Breast epithelium (tissue), 4 donors: ENCODE measurements around the gene AP1S3. TPM values are rescaled to one million over a fixed set of nuclear protein-coding genes. Genes with fewer than 3 reads are reported as not detected.

ENCODE experiments used
- DNase-seq, 2 donors: peaks; one replicate each; pipeline ENCODE4 v3.0.0-alpha.2; 2019; ENCODE audit warnings: low spot score in 2 of 2
- H3K27ac ChIP-seq, 2 donors: fragments of 200-600 bp; sonication (generic) in 1 of 2; one replicate each; pipeline ENCODE4 v1.5.1; 2016 to 2019; ENCODE audit warnings: mild to moderate bottlenecking in 1 of 2
- H3K27me3 ChIP-seq, 2 donors: fragments of 200-600 bp; sonication (generic) in 1 of 2; one replicate each; pipeline versions ENCODE4 v1.5.1 to v1.6.0; 2017 to 2019; ENCODE audit warnings: control low read depth in 1 of 2, mild to moderate bottlenecking in 1 of 2
- H3K36me3 ChIP-seq: fragments of 200-600 bp; one replicate; pipeline ENCODE4 v1.5.1; 2019
- H3K4me1 ChIP-seq, 2 donors: fragments of 200-600 bp; sonication (generic); one replicate each; pipeline ENCODE4 v1.5.1; 2016 to 2019; ENCODE audit warnings: control low read depth in 1 of 2
- H3K4me3 ChIP-seq, 3 donors: fragments of 200-600 bp; sonication (generic); 1 replicate in 2 of 3; 2 replicates in 1 of 3; pipeline ENCODE4 v1.5.1; 2016 to 2019; ENCODE audit warnings: mild to moderate bottlenecking in 3 of 3, moderate library complexity in 2 of 3
- H3K9me3 ChIP-seq, 2 donors: fragments of 200-600 bp; sonication (generic) in 1 of 2; one replicate each; pipeline ENCODE4 v1.5.1; 2016 to 2019; ENCODE audit warnings: control low read depth in 1 of 2
- POLR2A ChIP-seq: fragments of 450-650 bp; IDR thresholded peaks from one replicate; pipeline ENCODE4 v1.6.1; 2016; ENCODE audit warnings: antibody characterized with exemption, mild to moderate bottlenecking, moderate library complexity
- POLR2AphosphoS5 ChIP-seq, 3 donors: sonication (generic); formaldehyde crosslinking; IDR thresholded peaks; one replicate each; pipeline ENCODE4 v1.6.1; 2017; ENCODE audit warnings: antibody characterized with exemption in 3 of 3
- intact Hi-C: fragments of 100-400 bp; cut with DNase I; formaldehyde crosslinking; loops from one replicate; pipeline ENCODE4 v1.15.1; 2023; ENCODE audit warnings: low total_unique reads
- total RNA-seq, 3 donors: library from RNA; depleted of rRNA; stranded (reverse); fragments of >200 nt; gene quantifications; one replicate each; pipeline ENCODE4 v1.1.0, GENCODE V29; 2016
- TF ChIP-seq, protein P1 (sequence below), 3 donors: fragments of 450-650 bp; IDR thresholded peaks; one replicate each; pipeline ENCODE4 v1.5.1; 2016 to 2017; ENCODE audit warnings: antibody characterized with exemption in 3 of 3, mild to moderate bottlenecking in 3 of 3, moderate library complexity in 3 of 3

Gene AP1S3
- total RNA-seq, 3 donors from 2014 or later: 2.1 to 9.5 (median 4.7) TPM

DNA sequence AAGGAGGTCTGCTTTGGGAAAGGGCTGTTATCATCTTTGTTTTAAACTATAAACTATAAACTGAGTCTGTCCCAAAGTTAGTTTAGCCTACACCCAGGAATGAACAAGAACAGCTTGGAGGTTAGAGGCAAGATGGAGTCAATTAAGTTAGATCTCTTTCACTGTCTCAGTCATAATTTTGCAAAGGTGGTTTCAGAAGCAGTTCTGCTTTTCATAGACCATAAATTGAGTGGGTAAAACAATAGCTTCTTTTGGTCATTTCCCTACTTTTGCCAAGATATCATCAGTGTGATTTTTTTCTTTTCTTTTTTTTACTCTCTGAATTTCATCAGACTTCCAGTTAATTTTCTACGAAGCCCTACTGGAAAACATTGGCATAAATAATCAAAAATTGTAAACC lies 117.0 kb downstream of the AP1S3 start:
- Histone ChIP-seq H3K4me3 (no peak overlapping the region), H3K27me3 (no peaks in the 10 kb centered on the region)
- intact Hi-C loops: no loop called here

DNA sequence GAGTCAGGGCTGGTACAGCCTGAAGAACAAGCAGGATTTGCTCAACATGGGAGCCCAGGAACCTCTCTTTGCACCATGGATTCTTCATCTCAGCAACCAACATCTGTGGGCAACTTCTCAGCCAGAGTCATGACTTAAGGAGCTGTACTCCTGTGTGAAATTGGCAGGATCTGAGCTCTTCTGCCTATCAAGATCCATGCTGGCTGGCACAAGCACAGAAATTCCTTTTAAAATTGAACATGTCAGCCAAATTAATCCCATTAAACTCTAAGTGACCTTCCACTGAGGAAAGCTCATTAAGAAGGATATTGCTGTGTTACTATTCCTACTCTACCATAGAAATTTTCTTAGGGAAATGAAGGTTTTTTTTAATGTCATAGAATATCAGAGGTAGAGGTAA lies 124.7 kb downstream of the AP1S3 start:
- H3K27me3 ChIP-seq: no peaks in the 10 kb centered on the region
- TF ChIP-seq, protein P1, sequence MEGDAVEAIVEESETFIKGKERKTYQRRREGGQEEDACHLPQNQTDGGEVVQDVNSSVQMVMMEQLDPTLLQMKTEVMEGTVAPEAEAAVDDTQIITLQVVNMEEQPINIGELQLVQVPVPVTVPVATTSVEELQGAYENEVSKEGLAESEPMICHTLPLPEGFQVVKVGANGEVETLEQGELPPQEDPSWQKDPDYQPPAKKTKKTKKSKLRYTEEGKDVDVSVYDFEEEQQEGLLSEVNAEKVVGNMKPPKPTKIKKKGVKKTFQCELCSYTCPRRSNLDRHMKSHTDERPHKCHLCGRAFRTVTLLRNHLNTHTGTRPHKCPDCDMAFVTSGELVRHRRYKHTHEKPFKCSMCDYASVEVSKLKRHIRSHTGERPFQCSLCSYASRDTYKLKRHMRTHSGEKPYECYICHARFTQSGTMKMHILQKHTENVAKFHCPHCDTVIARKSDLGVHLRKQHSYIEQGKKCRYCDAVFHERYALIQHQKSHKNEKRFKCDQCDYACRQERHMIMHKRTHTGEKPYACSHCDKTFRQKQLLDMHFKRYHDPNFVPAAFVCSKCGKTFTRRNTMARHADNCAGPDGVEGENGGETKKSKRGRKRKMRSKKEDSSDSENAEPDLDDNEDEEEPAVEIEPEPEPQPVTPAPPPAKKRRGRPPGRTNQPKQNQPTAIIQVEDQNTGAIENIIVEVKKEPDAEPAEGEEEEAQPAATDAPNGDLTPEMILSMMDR (IDR thresholded peaks at IDR 0.05): no peak
- TF ChIP-seq POLR2AphosphoS5 (IDR thresholded peaks at IDR 0.05) (no peak), POLR2A (no peak)
- no peak for DNase-seq
- H3K36me3 ChIP-seq: no peaks in the 10 kb centered on the region
- H3K4me1 ChIP-seq: no peaks in the 10 kb centered on the region
- H3K27ac ChIP-seq: no peak overlapping the region
- H3K4me3 ChIP-seq: no peak overlapping the region
- intact Hi-C loops: no loop called here
- H3K9me3 ChIP-seq: no peaks in the 10 kb centered on the region

More for the DNA sequence above, 117.0 kb downstream of the AP1S3 start:
- no peaks in the 10 kb centered on the region for H3K4me1 ChIP-seq
- TF ChIP-seq, protein P1 (IDR thresholded peaks at IDR 0.05): no peak
- no peaks in the 10 kb centered on the region for H3K36me3 ChIP-seq
- peaks cover 0 to 7% of the 10 kb centered on the region in 2 donors for H3K9me3 ChIP-seq
- H3K27ac ChIP-seq: no peak overlapping the region
- DNase-seq: no peak

DNA sequence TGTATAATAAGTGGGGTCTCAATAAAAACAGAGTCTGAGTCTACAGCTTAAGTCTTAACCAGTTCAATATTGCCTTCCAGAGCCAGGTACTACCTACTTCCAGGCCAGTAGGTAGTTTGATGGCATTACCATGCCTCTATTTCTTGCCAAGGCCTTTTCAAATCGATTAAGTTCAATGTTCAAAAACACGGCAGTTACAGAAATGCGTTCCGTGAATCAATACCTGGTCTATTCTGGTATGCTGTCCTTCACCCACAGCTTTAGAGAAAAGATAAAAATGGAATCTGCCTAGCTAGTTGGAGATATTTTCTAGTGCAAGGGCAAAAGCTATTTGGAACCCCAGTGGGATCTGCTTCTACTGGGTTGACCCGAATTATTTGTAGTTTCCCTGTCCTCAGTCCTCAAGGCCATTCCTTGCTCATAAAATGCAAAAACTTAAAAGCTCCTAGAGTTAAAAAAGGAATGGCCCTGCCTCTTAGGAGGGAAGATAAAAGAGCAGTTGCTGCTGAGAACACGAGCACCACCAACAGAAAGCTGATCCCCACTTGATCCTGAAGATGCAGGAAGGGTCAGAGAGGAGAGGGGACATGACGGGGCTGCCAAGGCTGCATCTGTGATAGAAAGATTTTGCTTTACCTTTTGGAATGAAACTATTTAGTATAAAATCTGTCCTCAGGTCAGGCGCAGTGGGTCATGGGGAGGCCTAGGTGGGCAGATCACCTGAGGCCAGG lies 125.6 kb downstream of the AP1S3 start:
- DNase-seq: no peak
- Histone ChIP-seq H3K4me3 (no peak overlapping the region), H3K4me1 (no peaks in the 10 kb centered on the region), H3K36me3 (no peaks in the 10 kb centered on the region), H3K27ac (no peak overlapping the region), H3K27me3 (no peaks in the 10 kb centered on the region), H3K9me3 (no peaks in the 10 kb centered on the region)
- intact Hi-C loops: no loop called here
- TF ChIP-seq POLR2AphosphoS5 (IDR thresholded peaks at IDR 0.05) (no peak), POLR2A (no peak)
- TF ChIP-seq, protein P1 (IDR thresholded peaks at IDR 0.05): no peak

Other genes with a start within 250 kb of the AP1S3 start
- gene SCG2, start 235.2 kb downstream of the AP1S3 start, total RNA-seq: under 1 TPM in 2 of 3 donors, not detected in 1; 0.32 to 0.66 TPM
- 10 to 100 TPM; 45.2 to 57.6 (median 46.2) TPM for gene WDFY1, start 107.8 kb upstream of the AP1S3 start, total RNA-seq
- 10 to 100 TPM; 22.4 to 27.4 (median 24.3) TPM for gene MRPL44, start 119.9 kb upstream of the AP1S3 start, total RNA-seq
- 10 to 100 TPM in 2 of 3 donors, 1 to 10 TPM in 1; 1.8 to 44.6 (median 11.9) TPM for gene SERPINE2, start 201.7 kb upstream of the AP1S3 start, total RNA-seq